ENCODE results near the gene NYNRIN.

Gene NYNRIN

GRCh38 chr14:24395609-24396582 lies 2.9 kb upstream of the NYNRIN start:
- no peak for DNase-seq

DNA sequence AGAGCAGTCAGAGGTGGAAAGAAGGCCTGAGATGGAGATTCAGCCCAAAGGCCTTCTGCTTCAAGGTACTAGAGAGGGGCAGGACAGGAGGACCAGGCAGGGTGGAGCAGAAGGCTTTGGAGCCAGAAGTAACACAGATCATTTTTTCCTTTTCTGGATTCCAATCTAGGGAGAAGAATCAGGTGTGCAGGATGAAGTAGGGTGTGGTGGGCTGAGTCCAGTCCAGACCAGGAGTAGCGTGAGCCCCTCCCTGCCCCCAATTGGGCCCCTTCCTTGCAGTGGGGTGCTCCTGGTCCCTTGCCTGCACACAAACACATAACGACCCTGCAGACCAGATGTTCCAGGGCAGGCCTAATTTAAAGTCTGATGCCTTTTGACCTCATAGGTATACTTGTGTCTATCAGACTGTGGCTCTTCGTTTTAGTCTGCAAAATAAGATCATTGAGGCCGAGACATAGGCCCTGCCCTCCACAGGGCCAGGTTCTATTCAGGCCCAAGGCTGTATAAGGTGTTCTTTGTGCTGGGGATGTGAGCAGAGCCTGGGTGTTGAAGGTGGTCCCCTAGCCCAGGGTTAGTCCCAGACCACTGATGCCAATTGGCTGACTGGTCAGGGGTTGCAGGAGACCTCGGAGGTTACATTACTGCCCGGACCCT lies 1.0 kb upstream of the NYNRIN start:
- no peak for DNase-seq

DNA sequence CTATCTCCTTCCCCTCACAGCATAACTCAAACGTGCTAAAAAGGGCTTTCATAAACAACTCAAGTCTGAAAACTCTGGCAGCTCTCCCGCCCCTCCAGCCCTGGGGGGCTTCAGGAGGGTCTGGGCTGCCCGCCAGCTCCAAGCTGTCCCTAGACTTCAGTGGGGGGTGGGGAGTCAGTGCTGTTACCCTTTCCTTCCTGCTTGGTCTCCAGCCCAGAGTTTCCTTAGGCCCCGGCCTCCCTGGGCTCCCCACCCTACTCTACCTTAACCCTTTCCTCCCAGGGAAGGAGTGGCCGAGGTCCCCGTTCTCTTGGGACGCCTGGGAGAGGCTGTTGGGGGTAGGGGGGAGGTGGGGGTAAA lies 530 bp upstream of the NYNRIN start:
- no peak for DNase-seq

GRCh38 chr14:24399447-24399822 lies 632 bp downstream of the NYNRIN start:
- DNase-seq: no peak

DNA sequence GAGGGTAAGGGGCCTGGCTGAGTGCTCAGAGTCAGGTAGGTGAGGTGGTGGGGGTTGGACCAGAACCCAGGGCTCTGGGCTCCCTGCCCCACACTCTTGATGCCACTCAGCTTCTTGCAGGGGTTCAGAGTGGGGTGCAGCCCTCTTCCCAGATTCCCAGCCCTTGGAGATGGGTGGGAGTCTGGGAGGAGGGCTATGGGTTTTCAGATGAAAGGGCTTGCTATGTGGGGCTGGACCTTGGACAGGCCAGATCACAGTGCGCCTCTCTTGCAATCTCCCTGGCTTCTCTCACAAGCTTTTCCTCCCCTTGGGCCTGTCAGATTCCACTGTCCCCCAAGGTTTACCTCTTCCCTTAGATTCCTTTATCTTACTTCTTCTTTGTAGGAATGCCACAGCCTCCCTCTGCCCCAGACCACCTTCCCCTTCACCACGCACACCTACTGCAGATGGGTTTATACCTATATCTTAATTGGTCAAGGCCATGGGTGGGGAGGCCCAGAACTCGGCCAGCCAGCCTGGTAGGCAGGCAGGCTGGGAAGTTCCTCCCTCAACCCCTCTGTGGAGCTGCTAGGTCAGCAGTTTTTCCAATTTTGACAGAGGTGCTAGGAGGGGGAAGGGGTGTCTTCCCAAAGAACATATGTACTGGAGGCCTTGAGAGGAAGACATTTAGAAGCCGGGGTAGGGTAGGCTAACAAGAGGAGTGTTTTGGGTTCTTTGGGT lies 1.4 kb downstream of the NYNRIN start:
- DNase-seq: no peak

GRCh38 chr14:24401810-24402702 lies 3.3 kb downstream of the NYNRIN start:
- DNase-seq: no peak

GRCh38 chr14:24403294-24403998 lies 4.6 kb downstream of the NYNRIN start:
- no peak for DNase-seq

GRCh38 chr14:24404814-24405213 lies 6.0 kb downstream of the NYNRIN start:
- no peak for DNase-seq

- DNase-seq: no peak
Observed at GRCh38 chr14:24406416-24406815, 7.6 kb downstream of the NYNRIN start.

DNA sequence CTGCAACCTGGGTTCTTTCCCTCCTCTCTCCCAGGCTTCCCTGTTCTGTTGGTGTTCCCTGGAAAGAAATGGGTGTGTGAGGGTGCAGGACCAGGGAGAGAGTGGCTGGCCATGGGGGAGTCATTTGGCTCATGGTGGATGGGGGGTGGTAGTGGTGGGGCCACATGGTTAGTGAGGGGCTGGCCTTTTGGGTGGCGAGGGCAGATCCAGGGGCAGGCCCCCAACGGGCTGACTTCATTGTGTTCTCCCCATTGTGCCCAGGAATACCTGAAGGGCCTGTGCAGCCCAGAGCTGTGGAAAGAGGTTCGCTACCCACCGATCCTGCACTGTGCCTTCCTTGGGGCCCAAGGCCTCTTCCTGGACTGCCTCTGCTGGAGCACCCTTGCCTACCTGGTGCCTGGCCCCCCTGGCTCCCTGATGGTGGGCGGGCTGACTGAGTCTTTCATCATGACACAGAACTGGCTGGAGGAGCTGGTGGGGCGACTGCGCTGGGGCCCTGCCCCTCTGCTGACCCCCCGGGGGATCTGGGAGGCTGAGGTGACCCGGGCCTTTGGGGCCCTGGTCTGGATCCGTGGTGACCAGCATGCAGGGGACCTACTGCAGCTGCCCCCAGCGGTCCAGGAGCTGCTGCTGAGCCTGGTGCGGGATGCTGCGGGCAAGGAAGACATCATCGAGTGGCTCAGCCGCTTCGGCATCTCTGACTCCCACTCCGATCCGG lies 9.0 kb downstream of the NYNRIN start:
- no peak for DNase-seq

DNA sequence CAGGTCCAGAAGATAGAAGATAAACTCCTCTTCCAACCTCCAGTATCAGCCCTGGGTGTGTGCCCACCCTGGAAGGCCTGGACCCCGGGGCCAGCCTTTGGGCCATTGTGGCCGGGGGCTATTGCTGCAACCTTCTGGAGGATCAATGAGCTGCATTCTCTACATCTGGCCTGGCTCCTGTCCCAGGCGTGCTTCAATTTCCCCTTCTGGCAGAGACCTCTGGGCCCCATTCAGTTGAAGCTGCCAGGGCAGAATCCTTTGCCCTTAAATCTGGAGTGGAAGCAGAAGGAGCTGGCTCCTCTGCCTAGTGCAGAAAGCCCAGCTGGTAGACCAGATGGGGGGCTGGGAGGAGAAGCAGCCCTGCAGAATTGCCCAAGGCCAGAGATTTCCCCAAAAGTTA lies 10.0 kb downstream of the NYNRIN start:
- DNase-seq: no peak

DNA sequence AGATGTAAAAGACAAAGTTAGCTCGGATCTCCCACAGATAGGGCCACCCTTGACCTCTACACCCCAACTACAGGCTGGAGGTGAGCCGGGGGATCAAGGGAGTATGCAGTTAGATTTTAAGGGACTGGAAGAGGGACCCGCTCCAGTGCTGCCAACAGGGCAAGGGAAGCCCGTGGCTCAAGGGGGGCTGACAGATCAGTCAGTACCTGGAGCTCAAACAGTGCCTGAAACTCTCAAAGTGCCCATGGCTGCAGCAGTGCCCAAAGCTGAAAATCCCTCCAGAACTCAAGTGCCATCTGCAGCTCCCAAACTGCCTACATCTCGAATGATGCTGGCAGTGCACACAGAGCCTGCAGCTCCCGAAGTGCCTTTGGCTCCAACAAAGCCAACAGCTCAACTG lies 10.4 kb downstream of the NYNRIN start:
- DNase-seq: no peak

DNA sequence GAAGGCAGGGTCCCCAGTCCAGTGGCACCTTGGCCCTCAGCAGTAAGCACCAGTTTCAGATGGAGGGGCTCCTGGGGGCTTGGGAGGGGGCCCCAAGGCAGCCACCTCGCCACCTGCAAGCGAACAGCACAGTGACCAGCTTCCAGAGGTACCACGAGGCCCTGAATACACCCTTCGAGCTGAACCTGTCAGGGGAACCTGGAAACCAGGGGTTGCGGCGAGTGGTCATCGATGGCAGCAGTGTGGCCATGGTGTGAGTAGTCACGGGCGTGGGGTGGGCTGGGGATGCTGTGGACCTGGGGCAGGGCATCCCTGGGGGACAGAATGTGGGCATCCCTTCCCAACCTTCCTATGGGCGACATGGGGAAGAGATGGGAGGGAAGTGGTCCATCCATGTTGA lies 11.2 kb downstream of the NYNRIN start:
- DNase-seq: no peak

DNA sequence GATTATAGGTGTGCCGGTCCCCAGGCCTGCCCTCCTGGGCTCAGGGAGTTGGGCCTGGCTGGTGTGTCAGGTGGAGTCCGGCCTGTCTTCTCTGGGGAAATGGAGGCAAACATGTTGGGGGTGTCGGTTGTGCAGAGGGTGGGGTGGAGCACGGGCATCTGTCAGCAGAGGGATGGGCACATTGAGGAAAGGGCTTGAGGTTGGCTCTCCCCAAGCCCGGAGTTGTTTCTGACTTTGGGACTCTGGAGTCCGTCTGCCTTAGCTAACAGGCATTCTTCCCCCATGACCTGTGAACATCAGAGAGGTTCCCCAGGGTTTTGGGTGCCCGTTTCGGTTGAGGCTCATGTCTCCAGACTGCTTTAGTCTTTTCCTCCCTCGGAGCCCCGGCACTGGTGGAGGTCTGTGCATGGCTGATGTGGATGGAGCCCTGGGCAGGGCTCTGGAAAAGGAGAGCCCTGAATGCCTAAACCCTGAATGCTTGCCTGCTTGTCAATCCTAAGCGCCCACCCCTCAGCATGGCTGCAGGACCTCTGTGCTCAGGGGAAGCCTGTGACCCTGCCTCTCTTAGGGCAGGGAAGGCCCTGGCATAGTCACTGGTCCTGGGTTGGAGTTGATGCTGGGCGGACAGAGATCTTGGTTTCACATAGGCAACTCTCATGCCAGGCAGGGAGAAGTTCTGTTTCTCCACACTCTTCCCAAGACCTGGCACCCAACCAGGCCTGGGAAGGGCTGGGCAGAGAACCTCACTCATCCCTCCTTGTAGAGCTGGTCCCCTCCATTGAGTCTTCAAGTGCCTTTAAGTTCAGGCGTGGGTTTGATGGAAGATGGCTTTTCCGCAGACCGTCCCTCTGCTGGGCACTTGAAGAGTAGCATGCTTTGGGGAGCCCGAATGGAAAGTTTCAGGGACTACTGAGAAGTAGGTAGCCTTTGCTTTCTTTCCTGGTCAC lies 12.9 kb downstream of the NYNRIN start:
- peak; percentile 52 for DNase-seq

DNA sequence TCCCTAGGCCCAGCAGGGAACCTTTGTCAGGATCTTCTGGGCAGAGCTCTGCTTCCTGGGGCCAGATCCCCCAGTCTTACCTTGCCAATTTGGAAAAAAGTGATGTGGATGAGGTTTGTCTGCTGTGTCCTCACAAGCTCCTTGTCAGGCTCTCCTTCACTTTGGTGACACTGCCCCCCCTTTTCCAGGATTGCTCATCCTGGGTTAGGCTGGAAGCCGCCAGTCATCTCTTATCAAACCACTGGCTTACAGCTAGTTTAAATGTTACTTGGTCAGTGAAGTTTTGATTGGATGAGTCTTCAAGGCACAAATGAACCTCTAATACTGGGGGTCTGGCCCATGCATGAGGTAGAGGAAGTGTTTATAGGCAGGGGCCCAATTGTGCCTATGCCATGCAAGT lies 15.3 kb downstream of the NYNRIN start:
- no peak for DNase-seq

DNA sequence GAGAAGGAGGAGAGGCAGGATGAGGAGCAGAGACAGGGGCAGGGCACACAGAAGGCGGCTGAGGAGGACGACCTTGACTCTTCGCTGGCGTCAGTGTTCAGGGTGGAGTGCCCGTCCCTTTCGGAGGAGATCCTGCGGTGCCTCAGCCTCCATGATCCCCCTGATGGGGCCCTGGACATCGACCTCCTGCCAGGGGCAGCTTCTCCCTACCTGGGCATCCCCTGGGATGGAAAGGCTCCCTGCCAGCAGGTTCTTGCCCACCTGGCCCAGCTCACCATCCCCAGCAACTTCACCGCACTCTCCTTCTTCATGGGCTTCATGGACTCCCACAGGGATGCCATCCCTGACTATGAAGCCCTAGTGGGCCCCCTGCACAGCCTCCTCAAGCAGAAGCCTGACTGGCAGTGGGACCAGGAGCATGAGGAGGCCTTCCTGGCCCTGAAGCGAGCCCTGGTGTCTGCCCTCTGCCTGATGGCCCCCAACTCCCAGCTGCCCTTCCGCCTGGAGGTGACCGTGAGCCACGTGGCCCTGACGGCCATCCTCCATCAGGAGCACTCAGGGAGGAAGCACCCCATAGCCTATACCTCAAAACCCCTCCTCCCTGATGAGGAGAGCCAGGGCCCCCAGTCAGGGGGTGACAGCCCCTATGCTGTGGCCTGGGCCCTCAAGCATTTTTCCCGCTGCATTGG lies 16.1 kb downstream of the NYNRIN start:
- DNase-seq: no peak

- no peak for DNase-seq
Observed at GRCh38 chr14:24415421-24416253, 16.8 kb downstream of the NYNRIN start.

DNA sequence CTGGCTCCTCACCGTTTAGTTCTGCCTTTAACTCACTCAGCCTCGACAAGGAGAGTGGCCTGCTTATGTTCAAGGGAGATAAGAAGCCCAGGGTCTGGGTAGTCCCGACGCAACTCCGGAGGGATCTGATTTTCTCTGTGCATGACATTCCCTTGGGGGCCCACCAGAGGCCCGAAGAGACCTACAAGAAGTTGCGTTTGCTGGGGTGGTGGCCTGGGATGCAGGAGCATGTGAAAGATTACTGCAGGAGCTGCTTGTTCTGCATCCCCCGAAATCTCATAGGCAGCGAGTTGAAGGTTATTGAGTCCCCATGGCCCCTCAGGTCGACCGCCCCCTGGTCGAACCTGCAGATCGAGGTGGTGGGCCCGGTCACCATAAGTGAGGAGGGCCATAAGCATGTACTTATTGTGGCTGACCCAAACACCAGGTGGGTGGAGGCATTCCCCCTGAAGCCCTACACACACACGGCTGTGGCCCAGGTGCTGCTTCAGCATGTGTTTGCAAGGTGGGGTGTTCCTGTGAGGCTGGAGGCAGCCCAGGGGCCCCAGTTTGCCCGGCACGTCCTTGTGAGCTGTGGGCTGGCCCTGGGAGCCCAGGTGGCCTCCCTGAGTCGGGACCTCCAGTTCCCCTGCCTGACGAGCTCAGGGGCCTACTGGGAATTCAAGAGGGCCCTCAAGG lies 17.6 kb downstream of the NYNRIN start:
- DNase-seq: no peak

Data from CD4-positive, alpha-beta T cell treated with Interleukin-12 subunit alpha and Interleukin-12 subunit beta, for 1 hour (primary cell).